ENCODE results near the gene ACAP1.

ACAP1 gene

GRCh38 chr17:7389924-7390910 is 53.9 kb downstream of the ACAP1 start:
- DNase-seq, result no peak

- DNase-seq, result no peak
Observed at GRCh38 chr17:7391307-7391706, 55.0 kb downstream of the ACAP1 start.

GRCh38 chr17:7392696-7393612 is 56.6 kb downstream of the ACAP1 start:
- DNase-seq, result no peak

GRCh38 chr17:7393613-7394451 is 57.5 kb downstream of the ACAP1 start:
- peak; percentile 46 to 75 (median 68) for DNase-seq

GRCh38 chr17:7394452-7395191 is 58.3 kb downstream of the ACAP1 start, which contains the start of gene PLSCR3:
Gene PLSCR3 (minus strand): TSS chr17:7394525. CDS start chr17:7394110, 415 bp downstream.
- peak; percentile 75 to 81 (median 77) for DNase-seq

GRCh38 chr17:7396147-7396546 is 59.8 kb downstream of the ACAP1 start:
- DNase-seq, result no peak

GRCh38 chr17:7398612-7399011 is 62.3 kb downstream of the ACAP1 start:
- DNase-seq, result no peak
